Hematopoietic multipotent progenitor cell (in vitro differentiated cells): ENCODE measurements around the gene MYD88. TPM values are rescaled to one million over a fixed set of nuclear protein-coding genes. Genes with fewer than 3 reads are reported as not detected.

ENCODE experiments used
- DNase-seq, 3 donors: peaks; one replicate each; pipeline ENCODE4 v3.0.0-alpha.2; 2011 to 2015; ENCODE audit warnings: low read depth in 2 of 3, low spot score in 2 of 3
- total RNA-seq: library from RNA; depleted of rRNA; stranded (reverse); fragments of >200 nt; gene quantifications from one replicate; pipeline ENCODE4 v1.2.3, GENCODE V29; 2012

Gene MYD88
- total RNA-seq, 1 donor: 27.5 TPM

DNA sequence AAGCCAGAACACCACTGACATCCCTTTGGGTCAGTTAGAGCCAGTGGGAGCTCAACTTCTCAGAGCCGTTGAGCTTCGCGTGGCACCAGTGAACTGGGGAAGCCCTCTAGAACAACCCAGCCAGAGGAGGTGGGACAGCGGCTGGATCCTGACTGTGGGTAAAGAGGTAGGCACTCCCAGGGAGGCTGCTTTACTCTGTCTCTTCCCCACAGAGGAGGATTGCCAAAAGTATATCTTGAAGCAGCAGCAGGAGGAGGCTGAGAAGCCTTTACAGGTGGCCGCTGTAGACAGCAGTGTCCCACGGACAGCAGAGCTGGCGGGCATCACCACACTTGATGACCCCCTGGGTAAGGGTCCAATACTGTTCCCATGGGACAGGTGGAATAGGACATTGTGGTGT, 1.2 kb downstream of the MYD88 start:
- DNase-seq: no peak

DNA sequence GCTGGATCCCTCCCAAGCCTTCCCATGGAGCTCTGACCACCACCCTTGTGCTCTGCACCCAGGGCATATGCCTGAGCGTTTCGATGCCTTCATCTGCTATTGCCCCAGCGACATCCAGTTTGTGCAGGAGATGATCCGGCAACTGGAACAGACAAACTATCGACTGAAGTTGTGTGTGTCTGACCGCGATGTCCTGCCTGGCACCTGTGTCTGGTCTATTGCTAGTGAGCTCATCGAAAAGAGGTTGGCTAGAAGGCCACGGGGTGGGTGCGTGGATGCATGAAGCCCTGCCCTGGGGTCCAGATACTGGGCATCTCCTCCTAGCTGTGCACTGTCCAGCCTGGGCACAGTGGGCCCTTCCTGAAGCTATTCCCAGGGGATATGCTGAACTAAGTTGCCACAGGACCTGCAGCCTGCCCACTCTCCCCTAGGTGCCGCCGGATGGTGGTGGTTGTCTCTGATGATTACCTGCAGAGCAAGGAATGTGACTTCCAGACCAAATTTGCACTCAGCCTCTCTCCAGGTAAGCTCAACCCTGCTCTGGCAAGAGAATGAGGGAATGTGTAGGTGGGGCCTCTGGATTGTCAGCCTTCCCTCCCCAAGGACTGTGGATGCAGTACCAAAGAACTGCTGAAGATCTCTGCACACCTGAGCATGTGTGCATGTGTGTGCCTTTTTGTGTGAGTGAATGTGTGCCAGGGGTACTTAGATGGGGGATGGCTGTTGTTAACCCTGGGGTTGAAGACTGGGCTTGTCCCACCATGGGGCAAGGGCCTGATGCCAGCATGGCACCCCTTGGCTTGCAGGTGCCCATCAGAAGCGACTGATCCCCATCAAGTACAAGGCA, 2.1 kb downstream of the MYD88 start:
- no peak for DNase-seq

DNA sequence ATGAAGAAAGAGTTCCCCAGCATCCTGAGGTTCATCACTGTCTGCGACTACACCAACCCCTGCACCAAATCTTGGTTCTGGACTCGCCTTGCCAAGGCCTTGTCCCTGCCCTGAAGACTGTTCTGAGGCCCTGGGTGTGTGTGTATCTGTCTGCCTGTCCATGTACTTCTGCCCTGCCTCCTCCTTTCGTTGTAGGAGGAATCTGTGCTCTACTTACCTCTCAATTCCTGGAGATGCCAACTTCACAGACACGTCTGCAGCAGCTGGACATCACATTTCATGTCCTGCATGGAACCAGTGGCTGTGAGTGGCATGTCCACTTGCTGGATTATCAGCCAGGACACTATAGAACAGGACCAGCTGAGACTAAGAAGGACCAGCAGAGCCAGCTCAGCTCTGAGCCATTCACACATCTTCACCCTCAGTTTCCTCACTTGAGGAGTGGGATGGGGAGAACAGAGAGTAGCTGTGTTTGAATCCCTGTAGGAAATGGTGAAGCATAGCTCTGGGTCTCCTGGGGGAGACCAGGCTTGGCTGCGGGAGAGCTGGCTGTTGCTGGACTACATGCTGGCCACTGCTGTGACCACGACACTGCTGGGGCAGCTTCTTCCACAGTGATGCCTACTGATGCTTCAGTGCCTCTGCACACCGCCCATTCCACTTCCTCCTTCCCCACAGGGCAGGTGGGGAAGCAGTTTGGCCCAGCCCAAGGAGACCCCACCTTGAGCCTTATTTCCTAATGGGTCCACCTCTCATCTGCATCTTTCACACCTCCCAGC, 2.9 kb downstream of the MYD88 start:
- DNase-seq: no peak

DNA sequence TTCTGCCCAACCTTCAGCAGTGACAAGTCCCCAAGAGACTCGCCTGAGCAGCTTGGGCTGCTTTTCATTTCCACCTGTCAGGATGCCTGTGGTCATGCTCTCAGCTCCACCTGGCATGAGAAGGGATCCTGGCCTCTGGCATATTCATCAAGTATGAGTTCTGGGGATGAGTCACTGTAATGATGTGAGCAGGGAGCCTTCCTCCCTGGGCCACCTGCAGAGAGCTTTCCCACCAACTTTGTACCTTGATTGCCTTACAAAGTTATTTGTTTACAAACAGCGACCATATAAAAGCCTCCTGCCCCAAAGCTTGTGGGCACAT, 3.5 kb downstream of the MYD88 start:
- no peak for DNase-seq

DNA sequence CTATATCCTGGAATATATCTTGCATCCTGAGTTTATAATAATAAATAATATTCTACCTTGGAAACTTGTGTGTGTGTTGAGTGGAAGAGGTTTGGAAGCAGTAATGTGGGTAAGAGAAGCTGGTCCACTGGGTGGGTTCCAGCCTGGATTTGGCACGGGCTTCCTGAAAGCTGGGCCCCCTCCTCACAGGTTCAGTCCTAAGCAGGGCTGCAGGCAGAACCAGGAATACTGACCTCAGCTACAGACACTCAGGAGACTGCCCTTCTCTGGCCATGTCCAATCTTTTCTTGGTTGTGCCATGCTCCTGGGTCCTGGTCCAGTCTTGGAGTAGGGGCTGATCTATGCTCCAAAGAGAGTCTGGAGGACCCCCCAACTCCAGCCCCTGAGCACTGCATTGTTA, 4.5 kb downstream of the MYD88 start:
- no peak for DNase-seq

DNA sequence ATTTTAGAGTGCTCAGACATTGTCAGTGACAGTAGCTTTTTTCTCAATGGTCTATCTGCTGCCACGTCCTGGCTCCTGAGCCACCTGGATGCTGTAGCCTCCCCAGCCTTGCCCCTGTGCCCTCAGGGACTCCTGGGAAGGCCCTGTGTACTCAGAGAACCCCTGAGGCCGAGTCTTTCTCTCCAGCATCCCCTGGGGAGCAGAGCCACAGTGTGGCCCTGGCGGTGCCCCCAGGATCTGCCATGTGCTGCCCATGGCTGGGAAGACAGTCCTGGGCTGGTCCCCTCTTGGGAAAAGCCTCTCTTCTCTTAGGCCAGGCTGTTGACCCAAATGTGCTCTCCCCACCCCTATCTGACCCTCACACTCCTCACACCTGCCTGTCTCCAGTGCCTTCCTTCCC, 5.0 kb downstream of the MYD88 start:
- no peak for DNase-seq

DNA sequence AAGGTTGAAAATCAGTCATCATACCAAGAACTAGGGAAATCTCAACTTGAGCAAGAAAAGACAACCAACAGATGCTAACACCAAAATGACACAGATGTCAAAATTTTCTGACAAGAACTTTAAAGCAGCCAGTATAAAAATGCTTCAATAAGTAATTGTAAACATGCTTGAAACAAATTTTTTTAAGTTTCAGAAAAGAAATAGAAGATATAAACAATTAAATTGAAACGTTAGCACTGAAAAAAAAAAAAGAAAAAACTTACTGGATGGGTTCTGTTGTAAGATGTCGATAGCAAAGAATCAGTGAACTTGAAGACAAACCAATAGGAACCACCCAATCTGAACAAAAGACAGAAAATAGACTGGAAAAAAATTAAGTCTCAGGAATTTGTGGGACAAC, 8.0 kb downstream of the MYD88 start:
- DNase-seq: no peak

DNA sequence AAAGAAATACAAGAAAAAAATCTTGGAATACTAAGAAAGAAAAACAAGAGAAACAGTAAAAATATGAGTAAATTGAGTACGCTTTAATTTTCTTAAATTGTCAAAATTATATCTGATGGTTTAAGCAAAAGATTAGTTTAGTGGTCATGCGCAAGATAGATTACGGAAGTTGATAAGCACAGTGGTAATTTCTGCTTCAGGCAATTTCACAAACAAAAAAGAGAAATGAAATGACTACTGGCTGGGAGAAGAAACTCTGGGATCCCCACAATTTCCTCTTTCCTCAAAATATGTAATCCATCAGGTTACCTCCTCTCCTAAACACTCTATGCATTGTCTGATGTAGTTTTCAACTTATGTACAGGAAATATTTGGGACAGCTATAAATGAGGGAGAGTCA, 9.0 kb downstream of the MYD88 start:
- peak in 1 of 3 donors; percentile 67 for DNase-seq

DNA sequence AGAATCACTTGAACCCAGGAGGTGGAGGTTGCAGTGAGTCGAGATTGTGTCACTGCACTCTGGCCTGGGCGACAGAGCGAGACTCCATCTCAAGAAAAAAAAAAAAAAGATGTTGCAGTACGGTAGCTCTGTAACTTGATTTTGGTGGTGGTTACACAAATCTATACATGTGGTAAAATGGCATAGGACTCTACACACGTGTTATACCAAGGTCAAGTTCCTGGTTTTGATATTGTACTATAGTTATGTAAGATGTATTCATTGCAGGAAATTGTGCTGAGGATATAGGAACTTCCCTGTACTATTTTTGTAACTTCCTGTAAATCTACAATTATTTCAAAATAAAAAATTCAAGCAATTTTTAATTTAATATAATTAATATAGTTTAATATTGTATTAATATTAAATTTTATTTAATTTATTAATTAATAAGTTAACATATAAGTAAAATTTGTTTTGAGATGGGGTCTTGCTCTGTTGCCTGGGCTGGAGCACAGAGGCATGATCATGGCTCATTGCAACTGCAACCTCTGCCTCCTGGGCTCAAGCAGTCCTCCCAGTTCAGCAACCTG, 9.9 kb downstream of the MYD88 start:
- no peak for DNase-seq

DNA sequence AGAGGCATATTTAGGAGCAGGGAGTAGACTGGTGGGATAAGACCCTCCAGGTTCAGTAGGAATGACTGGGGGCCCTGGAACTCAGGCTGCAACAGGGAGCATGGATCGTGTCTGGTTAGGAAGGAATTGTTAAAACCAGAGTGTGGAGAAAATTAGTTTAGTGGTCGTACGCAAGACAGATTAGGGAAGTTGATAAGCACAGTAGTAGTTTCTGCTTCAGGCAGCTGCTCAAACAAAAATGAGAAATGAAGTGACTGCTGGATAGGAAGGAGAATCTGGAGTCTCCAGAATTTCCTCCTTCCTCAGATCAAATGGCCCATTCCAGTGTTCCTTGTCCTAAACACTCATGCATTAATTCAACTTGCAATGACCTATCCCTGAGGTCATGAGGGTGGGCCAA, 11.2 kb downstream of the MYD88 start:
- DNase-seq: peak in 2 of 3 donors; percentile 61 to 70

DNA sequence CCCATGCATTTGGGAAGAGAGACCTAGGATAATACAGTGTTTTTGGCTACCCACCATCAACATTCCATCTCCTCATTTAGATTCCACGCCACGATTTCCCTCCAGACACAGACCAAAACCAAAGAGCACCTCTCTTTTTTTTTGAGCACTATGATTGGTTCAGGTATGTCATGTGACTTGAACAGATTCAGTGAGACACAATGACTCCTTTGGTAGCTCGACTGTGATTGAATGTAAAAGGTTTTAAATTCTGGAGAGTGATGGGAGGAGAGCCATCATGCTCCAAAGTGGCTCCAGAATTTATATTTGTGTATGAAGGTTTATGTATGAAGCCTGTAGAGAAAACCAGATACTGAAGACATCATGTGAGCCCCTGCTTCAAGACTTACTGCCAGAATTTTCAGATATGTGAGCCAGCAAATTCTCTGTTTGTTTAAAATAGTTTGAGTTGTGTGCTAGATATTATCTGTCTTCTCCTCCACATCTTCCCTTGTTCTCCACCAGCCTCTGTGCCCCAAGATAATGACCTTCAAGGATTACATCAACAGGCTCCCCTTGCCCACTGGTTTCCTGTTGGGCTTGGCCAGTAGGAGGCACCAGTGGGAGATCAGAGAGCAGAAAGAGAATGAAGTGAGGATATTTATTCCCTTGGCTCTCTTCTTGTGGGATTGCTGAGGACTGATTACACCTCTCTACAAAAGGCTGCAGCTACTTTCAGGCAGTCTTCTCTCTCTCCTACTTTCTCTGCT, 12.5 kb downstream of the MYD88 start:
- DNase-seq: no peak

DNA sequence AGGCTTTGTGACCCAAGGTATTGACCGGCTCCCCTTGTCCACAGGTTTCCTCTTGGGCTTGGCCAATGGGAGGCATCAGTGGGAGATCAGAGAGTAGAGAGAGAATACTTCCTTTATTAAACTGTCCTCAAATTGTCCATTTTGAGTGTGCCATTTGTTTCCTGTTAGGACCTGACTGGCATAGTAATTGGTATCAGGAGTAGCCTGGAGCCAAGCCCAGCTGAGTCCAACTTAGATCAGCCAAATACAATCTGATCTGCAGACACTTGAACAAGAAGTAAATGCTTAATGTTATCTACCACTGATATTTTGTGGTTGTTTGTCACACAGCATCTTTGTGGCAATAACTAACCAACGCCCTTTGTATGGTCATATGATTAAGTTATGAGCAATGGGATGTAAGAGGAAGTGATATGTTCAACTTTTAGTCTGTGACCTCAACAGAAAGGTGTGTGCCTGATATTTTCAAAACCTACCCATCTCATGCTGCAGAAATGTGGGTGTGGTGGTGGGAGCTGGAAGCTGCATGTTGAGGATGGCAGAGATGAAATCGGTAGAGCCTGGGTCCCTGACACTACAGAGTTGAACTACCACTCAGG, 13.3 kb downstream of the MYD88 start:
- peak in 1 of 3 donors; percentile 15 for DNase-seq

DNA sequence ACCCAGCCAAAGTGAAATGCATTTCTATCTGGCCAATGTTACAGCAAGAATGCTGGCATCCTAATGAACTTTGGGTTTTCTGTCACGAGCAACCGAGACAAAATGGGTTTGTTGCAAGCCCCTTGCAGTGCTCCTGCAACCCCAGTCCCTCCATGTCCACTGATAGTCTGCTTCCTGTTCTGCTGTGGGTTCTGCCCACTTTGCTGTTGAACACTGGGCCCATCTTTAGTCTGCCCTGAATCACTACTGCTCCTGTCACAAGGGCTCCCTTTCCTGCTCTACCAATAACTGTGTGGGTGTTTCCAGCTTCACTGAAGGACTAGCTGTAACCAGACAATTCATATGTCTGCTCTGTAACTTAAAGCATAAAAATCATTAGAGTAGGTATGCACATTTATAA, 14.1 kb downstream of the MYD88 start:
- no peak for DNase-seq

DNA sequence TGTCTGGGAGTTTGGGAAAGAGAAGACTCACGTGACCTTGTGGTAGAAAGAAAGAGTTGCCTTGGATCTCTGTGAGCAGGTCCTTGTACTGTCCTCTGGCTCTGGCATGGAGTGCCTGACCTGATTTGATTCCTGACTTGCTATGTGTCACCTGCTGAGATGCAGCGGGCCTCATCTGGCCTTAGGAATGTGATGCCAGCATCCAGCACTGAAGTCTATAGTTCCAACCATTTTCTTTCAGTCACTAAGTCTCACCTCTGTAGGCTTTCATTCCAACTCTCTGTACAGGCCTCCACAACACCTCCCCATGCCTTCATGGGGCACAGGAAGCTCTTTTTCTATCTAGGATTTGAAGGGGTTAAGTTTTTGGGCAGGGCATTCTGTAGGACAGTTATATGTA, 14.8 kb downstream of the MYD88 start:
- no peak for DNase-seq

DNA sequence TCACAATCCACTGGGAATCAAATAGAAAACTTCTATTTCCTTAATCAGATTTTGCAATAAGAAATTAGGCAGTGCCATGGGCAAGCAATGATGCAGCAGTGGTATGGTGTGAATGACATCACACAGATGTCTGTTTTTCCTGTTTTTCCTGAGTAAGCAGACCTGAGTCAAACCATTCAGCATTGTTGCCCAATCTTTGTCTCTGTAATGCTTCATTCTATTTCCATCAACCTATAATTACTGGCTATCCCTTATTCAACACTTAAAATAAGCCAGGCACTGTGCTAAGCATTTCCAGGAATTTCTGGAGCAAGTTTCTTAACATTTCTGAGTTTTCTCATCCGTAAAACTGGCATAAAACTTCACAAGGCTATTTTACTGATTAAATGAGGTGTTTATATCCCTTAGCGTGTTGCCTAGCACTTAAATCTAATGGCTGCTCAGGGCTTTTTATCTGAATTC, 15.6 kb downstream of the MYD88 start:
- no peak for DNase-seq

DNA sequence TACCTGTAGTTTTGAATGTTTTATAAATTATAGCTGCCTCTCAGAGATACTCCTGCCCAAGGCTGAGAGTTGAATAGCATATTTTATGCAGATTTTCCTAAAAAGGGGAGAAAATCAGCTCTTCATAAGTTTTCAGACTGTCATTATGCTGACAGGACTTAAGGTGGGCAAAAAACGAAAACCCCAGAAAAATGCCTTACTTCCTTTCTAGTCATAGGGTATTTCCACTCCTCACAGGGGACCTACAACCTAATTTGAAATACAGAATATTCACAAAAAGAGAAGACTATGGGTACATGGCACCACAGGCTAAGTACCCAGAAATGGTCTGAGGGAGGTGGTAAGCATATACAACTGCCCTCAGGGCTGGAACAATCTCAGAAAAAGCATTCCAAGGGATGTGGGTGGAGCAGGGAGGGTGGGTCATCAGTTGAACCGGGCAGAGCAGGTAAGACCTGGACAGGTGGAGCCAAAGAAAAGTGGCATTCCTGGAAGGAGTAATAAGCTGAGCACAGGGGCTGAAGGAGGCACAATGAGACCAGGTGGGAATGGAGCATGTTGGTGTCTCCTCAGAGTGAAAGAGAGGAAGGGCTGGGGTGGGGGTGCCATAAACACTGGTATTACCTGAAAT, 16.3 kb downstream of the MYD88 start:
- DNase-seq: no peak

DNA sequence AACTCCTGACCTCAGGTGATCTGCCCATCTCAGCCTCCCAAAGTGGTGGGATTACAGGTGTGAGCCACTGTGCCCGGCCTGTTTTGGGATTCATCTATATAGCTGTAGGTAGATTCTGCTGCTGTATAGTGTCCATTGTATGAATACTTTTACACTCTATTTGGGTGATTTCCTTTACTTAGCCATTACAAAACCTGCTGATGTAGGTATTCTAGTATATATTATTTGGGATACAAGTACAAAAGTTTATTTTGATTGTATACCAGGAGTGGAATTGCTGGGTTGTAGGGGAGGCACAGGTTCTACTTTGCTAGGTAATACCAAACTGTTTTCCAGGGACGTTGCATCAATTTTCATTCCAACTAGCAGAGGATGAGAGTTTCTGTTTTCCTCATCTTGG, 17.4 kb downstream of the MYD88 start:
- no peak for DNase-seq

DNA sequence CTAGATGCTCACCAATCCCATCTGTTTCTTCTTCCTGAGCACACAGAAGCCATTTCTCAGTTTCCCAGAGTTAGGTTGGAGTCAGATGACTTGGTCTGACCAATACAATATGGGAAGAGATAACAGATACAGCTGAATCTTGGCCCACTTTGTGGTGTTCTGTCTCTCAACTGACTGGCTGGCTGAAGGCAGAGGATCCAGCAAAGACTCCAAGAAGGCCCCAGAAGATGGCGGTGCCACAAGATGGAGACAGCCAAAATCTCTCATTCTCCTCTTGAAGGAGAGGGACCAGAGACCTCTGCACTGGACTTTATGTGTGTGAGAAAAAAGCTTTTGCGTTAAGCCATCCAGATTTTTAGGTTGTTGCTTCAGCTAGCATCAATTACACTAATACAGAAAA, 18.7 kb downstream of the MYD88 start:
- no peak for DNase-seq

DNA sequence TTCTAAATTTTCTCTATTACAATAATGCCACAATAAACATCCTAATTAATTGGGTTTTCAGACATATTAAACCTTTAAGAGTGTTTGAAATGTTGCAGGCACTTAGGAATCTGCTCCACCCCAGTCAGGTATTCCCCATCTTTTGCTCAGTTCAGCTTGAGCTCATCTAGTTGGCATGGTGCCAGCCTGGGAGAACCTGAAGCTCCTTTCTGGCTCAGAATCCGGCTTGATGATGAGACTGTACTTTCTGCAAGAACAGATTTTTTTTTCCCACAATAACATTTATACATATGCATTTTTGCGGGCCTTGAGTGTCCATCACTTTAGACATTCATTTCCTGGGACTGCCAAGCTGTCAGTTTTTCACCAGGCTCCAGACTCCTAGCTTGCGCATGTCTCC, 19.1 kb downstream of the MYD88 start:
- no peak for DNase-seq

DNA sequence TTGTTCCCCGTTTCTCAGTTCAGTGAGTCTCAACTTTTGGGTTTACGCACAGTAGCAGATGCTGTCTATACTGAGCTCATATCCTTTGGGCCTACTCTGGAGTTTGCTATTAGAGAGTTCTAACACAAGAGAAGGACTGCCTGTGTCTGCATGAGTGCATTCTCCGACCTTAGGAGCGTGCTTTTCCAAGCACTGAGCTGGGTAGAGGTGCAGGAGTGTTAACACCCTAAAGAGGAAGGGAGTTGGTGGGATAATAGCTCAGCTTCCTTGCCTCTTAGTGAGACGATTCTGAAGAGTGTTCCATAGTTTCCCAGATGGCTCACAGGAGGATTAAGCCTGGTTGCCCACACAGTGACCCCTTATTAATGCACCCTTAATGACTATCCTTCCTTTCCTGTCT, 20.0 kb downstream of the MYD88 start:
- no peak for DNase-seq
